Activated CD8-positive, alpha-beta T cell treated with anti-CD3 and anti-CD28 coated beads, Interleukin-2, amount 10 ng/mL, durations not matched to agents 7 days and 5 days (primary cell): ENCODE results near the gene SARS1. TPM values are rescaled to one million over a fixed set of nuclear protein-coding genes. Genes with fewer than 3 reads are reported as not detected.
A peak's percentile ranks its signal among the peaks of the same experiment; 100 is the strongest.

Source experiments
- ATAC-seq: fragments of 150-1000 bp; cut with Tn5 transposase; one replicate; pipeline ENCODE4 v1.10.0; 2021; ENCODE audit warnings: moderate library complexity
- CTCF ChIA-PET: fragments of 350-600 bp; sonication (Branson Sonifier 250); formaldehyde crosslinking; loops from one replicate; lab custom pipeline; 2021; ENCODE audit warnings: antibody characterized with exemption; lab: Charles Lee
- POLR2A ChIA-PET: fragments of 350-600 bp; sonication (Branson Sonifier 250); formaldehyde crosslinking; loops from one replicate; lab custom pipeline; 2021; ENCODE audit warnings: antibody characterized with exemption; lab: Charles Lee
- DNase-seq: peaks from one replicate; pipeline ENCODE4 v3.0.0-alpha.2; 2020
- H3K27ac Mint-ChIP-seq: one replicate; pipeline ENCODE4 v1.8.0; 2021; ENCODE audit warnings: mild to moderate bottlenecking, mixed read lengths
- H3K27me3 Mint-ChIP-seq: one replicate; pipeline ENCODE4 v1.8.0; 2021; ENCODE audit warnings: low read depth, mixed read lengths
- H3K36me3 Mint-ChIP-seq: one replicate; pipeline ENCODE4 v1.8.0; 2021; ENCODE audit warnings: low read depth, mixed read lengths
- H3K4me1 Mint-ChIP-seq: one replicate; pipeline ENCODE4 v1.8.0; 2021; ENCODE audit warnings: low read depth, mixed read lengths
- H3K4me3 Mint-ChIP-seq: one replicate; pipeline ENCODE4 v1.8.0; 2021; ENCODE audit warnings: mild to moderate bottlenecking, mixed read lengths
- H3K9me3 Mint-ChIP-seq: one replicate; pipeline ENCODE4 v1.8.0; 2022; ENCODE audit warnings: mixed read lengths; ENCODE audit not compliant: insufficient read depth
- total RNA-seq, 2 experiments: library from RNA; stranded (reverse); gene quantifications; one replicate each; pipeline ENCODE4 v1.2.3, GENCODE V29; 2021

SARS1 gene
- total RNA-seq, 2 experiments from 2014 or later: 145 to 157 TPM

GRCh38 chr1:109273570-109274288 lies 60.0 kb downstream of the SARS1 start:
- ChIA-PET POLR2A (interaction anchor here (1.0 kb wide), 1 partner anchor 9 kb away, joined by 3 read pairs; the partner anchor contains the start of gene PSRC1), CTCF (interaction anchor here (0.6 kb wide), 1 partner anchor 126 kb away, joined by 3 read pairs; no protein-coding TSS in a partner anchor)
- H3K27me3 Mint-ChIP-seq: no peaks in the 10 kb centered on the region
- H3K27ac Mint-ChIP-seq: peak overlapping the region; percentile 68
- H3K9me3 Mint-ChIP-seq: no peaks in the 10 kb centered on the region
- ATAC-seq (no peak), DNase-seq (no peak)
- peak overlapping the region; percentile 22 for H3K4me3 Mint-ChIP-seq
- peaks cover 28% of the 10 kb centered on the region for H3K4me1 Mint-ChIP-seq
- H3K36me3 Mint-ChIP-seq: peaks cover 4% of the 10 kb centered on the region

DNA sequence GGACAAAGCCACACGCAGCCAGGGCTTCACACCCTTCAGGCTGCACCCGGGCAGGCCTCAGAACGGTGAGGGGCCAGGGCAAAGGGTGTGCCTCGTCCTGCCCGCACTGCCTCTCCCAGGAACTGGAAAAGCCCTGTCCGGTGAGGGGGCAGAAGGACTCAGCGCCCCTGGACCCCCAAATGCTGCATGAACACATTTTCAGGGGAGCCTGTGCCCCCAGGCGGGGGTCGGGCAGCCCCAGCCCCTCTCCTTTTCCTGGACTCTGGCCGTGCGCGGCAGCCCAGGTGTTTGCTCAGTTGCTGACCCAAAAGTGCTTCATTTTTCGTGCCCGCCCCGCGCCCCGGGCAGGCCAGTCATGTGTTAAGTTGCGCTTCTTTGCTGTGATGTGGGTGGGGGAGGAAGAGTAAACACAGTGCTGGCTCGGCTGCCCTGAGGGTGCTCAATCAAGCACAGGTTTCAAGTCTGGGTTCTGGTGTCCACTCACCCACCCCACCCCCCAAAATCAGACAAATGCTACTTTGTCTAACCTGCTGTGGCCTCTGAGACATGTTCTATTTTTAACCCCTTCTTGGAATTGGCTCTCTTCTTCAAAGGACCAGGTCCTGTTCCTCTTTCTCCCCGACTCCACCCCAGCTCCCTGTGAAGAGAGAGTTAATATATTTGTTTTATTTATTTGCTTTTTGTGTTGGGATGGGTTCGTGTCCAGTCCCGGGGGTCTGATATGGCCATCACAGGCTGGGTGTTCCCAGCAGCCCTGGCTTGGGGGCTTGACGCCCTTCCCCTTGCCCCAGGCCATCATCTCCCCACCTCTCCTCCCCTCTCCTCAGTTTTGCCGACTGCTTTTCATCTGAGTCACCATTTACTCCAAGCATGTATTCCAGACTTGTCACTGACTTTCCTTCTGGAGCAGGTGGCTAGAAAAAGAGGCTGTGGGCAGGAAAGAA lies 61.1 kb downstream of the SARS1 start:
- H3K27ac Mint-ChIP-seq: no peak overlapping the region
- no peak overlapping the region for H3K4me3 Mint-ChIP-seq
- H3K4me1 Mint-ChIP-seq: peaks cover 29% of the 10 kb centered on the region
- ATAC-seq: no peak
- ChIA-PET POLR2A (no interaction called here), CTCF (interaction anchor here (5.4 kb wide), 1 partner anchor 124 kb away, joined by 166 read pairs; the partner anchor contains the start of gene SORT1)
- no peaks in the 10 kb centered on the region for H3K27me3 Mint-ChIP-seq
- peaks cover 9% of the 10 kb centered on the region for H3K36me3 Mint-ChIP-seq
- DNase-seq: no peak
- H3K9me3 Mint-ChIP-seq: no peaks in the 10 kb centered on the region

GRCh38 chr1:109275706-109276345 lies 62.1 kb downstream of the SARS1 start:
- Mint-ChIP-seq H3K36me3 (peaks cover 12% of the 10 kb centered on the region), H3K27ac (no peak overlapping the region), H3K4me3 (no peak overlapping the region), H3K4me1 (peaks cover 31% of the 10 kb centered on the region), H3K27me3 (no peaks in the 10 kb centered on the region), H3K9me3 (no peaks in the 10 kb centered on the region)
- DNase-seq: no peak
- ChIA-PET CTCF (interaction anchor here (1.3 to 5.4 kb wide), 5 partner anchors 8 to 256 kb away, joined by 4 to 166 read pairs (median 7); partner anchors contain the start of gene SORT1), POLR2A (no interaction called here)
- ATAC-seq: no peak

DNA sequence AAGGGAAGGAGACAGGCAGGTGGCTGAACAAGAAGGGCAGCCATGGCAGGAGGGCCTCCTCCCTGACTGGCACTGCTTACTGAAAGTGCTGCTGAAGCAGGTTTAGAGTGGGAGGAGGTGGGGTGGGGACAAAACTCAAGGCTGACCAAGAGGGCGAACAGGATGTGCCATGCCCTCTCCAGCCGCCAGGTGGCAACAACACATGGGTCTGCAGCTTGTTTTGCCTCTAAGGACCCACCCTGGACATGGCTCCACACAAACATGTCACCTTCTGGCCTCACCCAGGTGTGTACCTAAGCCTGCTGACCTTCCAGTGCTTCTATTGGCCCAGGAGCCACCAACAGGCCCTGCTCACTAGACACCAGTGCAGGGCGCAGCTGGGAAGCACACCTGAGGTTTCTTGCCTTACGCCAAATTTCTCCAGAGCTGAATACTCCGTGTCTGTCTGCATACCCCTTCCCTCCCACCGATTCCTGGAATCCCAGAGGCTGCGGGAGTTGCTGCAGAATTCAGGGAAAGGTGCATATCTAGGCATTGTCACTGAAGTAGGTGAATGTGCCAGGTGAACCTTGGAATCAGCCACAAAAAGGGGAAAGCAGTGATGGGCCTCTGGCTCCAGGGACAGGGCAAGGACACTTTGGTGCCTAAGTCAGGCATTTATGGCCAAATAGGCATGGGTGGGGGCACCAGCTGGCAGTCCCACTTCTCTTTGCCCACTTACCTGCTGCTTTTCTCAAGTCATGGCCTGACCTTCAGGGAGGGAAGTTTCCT lies 63.9 kb downstream of the SARS1 start:
- H3K36me3 Mint-ChIP-seq: peaks cover 23% of the 10 kb centered on the region
- ATAC-seq (peak; percentile 79), DNase-seq (peak; percentile 79)
- H3K4me1 Mint-ChIP-seq: peaks cover 45% of the 10 kb centered on the region
- no peaks in the 10 kb centered on the region for H3K9me3 Mint-ChIP-seq
- H3K27me3 Mint-ChIP-seq: no peaks in the 10 kb centered on the region
- POLR2A ChIA-PET: interaction anchor here (1.0 to 1.4 kb wide), 2 partner anchors 120 to 121 kb away, joined by 3 to 5 read pairs; partner anchors contain the start of gene SORT1
- CTCF ChIA-PET: interaction anchor here (0.6 to 5.4 kb wide), 21 partner anchors 9 to 255 kb away, joined by 3 to 166 read pairs (median 4); partner anchors contain the start of genes CYB561D1 and SORT1
- H3K27ac Mint-ChIP-seq: peak overlapping the region; percentile 54
- no peak overlapping the region for H3K4me3 Mint-ChIP-seq

DNA sequence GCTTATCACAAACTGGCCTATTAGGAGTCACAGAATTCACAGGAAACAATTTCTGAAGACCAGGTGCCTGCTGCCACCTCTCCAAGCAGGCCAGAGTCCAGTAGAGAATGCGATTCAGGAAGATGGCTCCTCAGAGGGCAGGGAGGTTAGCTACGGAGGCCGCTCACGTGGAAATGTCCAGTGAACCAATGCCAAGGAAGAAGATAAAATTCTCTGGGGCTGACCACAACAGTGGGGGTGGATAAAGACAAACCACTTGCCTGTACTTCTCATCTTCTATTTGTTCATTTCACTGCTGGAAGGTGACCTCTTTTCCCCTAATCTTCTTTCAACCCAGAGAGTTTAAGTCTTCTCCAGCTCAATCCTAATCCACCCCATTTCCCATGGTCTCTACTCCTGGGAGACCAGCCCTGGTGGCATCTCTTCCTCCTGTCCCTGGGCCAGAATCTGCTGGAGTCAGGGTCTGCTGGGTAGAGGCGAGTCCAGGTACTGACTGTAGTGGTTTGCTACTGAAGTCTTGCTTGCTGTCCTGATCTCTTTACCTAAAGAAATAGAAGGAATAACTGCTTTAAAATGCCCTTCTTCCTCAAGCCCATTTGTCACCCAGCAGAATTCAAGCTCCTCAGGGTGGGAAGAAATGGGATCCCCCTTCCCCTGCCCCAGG lies 66.0 kb downstream of the SARS1 start:
- no peak overlapping the region for H3K27ac Mint-ChIP-seq
- peaks cover 25% of the 10 kb centered on the region for H3K36me3 Mint-ChIP-seq
- no peaks in the 10 kb centered on the region for H3K9me3 Mint-ChIP-seq
- ChIA-PET POLR2A (no interaction called here), CTCF (interaction anchor here (1.4 to 5.4 kb wide), 3 partner anchors 16 to 252 kb away, joined by 3 to 166 read pairs (median 41); partner anchors contain the start of gene SORT1)
- no peaks in the 10 kb centered on the region for H3K27me3 Mint-ChIP-seq
- ATAC-seq (no peak), DNase-seq (no peak)
- H3K4me1 Mint-ChIP-seq: peaks cover 46% of the 10 kb centered on the region
- H3K4me3 Mint-ChIP-seq: no peak overlapping the region

DNA sequence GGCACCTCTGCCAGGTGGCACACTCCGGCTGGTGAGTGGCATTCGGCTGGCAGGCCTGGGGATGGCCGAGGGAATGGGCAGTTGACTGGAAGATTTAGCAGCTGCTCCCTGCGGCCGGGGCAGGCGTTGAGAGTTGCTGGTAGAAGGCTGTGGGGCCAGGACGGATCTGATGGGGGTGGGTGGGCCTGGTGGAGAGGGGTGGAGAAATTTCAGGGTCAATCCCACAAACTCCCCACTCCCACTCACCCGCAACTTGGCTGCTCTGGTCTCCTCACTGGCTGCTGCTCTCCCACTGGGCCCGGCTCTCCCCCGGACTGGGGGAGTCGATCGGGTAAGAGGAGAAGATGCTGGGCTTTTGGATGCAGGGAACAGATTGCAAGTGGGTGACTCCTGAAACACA lies 67.1 kb downstream of the SARS1 start:
- DNase-seq (no peak), ATAC-seq (no peak)
- Mint-ChIP-seq H3K36me3 (peaks cover 25% of the 10 kb centered on the region), H3K27me3 (no peaks in the 10 kb centered on the region), H3K27ac (no peak overlapping the region), H3K4me1 (peaks cover 38% of the 10 kb centered on the region), H3K4me3 (peak overlapping the region; percentile 99), H3K9me3 (no peaks in the 10 kb centered on the region)
- ChIA-PET POLR2A (no interaction called here), CTCF (interaction anchor here (3.3 kb wide), 1 partner anchor 118 kb away, joined by 36 read pairs; the partner anchor contains the start of gene SORT1)

DNA sequence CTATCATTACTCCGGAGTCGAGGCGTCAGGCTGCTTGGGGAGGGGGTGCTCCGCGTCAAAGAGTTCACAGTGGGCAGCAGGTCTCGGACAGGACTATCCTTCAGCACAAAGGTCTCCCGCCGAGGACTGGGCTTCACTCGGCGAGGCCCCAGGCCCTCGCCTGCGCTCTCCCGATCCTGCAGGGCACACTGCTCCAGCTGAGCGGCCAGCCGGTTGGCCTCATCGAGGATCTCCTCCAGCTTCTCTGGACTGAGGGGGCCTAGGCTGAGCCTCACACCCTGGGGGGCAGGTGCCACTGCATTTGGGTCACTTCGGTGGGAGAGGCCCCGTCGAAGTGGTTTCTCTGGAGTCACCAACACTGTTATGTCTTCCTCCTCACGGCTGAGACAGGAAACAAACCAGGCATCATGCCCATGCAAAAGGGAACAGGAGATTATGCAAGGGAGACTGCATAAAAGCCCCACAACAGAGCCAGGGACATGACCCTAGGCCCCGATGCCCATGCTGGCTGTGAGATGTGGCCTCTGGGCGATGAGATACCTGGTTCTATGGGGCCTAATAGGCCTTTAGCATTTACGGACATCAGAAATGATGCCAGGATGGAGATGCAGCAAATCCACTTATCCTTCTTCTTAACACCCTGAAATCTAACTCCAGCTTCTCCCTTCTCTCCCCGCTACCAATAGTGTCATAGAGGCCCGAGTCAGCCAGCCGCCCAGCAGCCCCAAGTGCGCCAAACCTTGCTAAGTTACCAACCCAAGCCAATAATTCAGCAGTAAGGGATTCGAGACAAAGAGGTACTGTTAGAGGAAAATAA lies 68.2 kb downstream of the SARS1 start:
- ATAC-seq (no peak), DNase-seq (no peak)
- Mint-ChIP-seq H3K4me3 (peak overlapping the region; percentile 99), H3K27ac (peak overlapping the region; percentile 91), H3K36me3 (peaks cover 25% of the 10 kb centered on the region), H3K4me1 (peaks cover 38% of the 10 kb centered on the region), H3K9me3 (no peaks in the 10 kb centered on the region), H3K27me3 (peaks cover 2% of the 10 kb centered on the region)
- POLR2A ChIA-PET: interaction anchor here (0.6 to 1.8 kb wide), 5 partner anchors 9 to 267 kb away, joined by 3 to 10 read pairs (median 3); partner anchors contain the start of genes ATXN7L2 and GNAI3
- CTCF ChIA-PET: interaction anchor here (1.3 to 3.3 kb wide), 8 partner anchors 26 to 253 kb away, joined by 3 to 36 read pairs (median 6); partner anchors contain the start of genes CYB561D1 and SORT1

DNA sequence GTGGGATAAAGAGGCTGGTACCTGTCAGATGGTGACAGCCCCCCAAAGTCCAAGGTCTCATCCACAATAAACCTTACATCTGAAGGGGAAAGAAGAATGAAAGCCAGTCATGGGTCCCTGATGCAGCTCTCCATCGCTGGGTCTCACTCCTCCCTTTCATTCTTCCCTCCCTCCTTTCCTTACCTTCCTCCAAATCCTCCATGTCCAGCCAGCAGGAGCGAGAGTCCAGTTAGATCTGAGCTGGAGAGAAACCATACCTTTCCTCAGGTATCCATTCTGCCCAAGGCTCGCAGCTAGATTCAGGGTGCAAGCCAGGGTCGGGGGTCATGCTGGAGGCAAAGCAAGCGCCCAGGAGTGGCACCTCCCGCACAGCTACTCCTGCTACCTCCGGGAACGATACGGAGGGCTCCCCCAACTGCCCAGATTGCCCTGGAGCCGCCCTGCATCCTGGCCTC lies 68.8 kb downstream of the SARS1 start:
- peaks cover 34% of the 10 kb centered on the region for H3K4me1 Mint-ChIP-seq
- peaks cover 25% of the 10 kb centered on the region for H3K36me3 Mint-ChIP-seq
- no peaks in the 10 kb centered on the region for H3K9me3 Mint-ChIP-seq
- CTCF ChIA-PET: interaction anchor here (0.7 to 3.3 kb wide), 16 partner anchors 17 to 253 kb away, joined by 3 to 36 read pairs (median 6); partner anchors contain the start of genes ATXN7L2, CYB561D1, SARS1 and SORT1
- DNase-seq: no peak
- no peak for ATAC-seq
- POLR2A ChIA-PET: interaction anchor here (0.6 to 1.8 kb wide), 10 partner anchors 9 to 266 kb away, joined by 3 to 10 read pairs (median 3); partner anchors contain the start of genes ATXN7L2, CELSR2, GNAI3 and SORT1
- peak overlapping the region; percentile 91 for H3K27ac Mint-ChIP-seq
- peak overlapping the region; percentile 99 for H3K4me3 Mint-ChIP-seq
- H3K27me3 Mint-ChIP-seq: peaks cover 3% of the 10 kb centered on the region
